ENCODE results near the gene ADARB2.
"Not testable (repeated sequence)": the region's sequence is repeated elsewhere in the genome, so short reads cannot be mapped to it uniquely, and the experiment has no call there.

The ADARB2 gene

DNA sequence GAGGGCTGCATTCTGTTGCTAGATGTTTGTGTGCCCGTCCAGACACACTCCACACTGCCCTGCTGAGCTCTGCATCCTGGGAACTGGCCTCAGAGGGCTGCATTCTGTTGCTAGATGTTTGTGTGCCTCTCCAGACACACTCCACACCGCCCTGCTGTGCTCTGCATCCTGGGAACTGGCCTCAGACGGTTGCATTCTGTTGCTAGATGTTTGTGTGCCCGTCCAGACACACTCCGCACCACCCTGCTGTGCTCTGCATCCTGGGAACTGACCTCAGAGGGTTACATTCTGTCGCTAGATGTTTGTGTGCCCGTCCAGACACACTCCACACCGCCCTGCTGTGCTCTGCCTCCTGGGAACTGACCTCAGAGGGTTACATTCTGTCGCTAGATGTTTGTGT, 120.6 kb downstream of the ADARB2 start:
- not testable (repeated sequence) for DNase-seq (ENCODE audit: low read depth, low spot score)

- DNase-seq (ENCODE audit: low read depth, low spot score): no peak
Observed at GRCh38 chr10:1615186-1615954, 122.0 kb downstream of the ADARB2 start.

GRCh38 chr10:1613511-1613910, 123.8 kb downstream of the ADARB2 start:
- DNase-seq (ENCODE audit: low read depth, low spot score): no peak

GRCh38 chr10:1612908-1613307, 124.4 kb downstream of the ADARB2 start:
- DNase-seq (ENCODE audit: low read depth, low spot score): no peak

- DNase-seq (ENCODE audit: low read depth, low spot score): no peak
Observed at GRCh38 chr10:1611936-1612550, 125.3 kb downstream of the ADARB2 start.

GRCh38 chr10:1610986-1611770, 126.1 kb downstream of the ADARB2 start:
- DNase-seq (ENCODE audit: low read depth, low spot score): no peak

DNA sequence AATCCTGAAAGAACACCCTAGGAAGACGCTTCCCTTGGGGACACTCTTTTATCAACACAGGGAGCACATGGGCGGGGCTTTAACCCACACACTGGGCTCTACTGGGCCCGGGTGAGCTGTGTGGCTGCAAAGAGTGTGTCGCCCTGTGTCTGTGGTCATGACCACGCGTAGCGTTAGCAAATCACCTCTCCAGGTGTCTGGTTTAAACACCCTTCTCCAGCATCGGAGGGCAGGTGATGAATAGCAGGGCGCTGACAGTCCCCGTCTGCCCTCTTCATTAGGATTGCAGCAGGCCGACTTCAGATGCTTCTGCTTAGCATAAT, 127.7 kb downstream of the ADARB2 start:
- no peak for DNase-seq (ENCODE audit: low read depth, low spot score)

GRCh38 chr10:1608851-1609647, 128.3 kb downstream of the ADARB2 start:
- DNase-seq (ENCODE audit: low read depth, low spot score): no peak

- no peak for DNase-seq (ENCODE audit: low read depth, low spot score)
Observed at GRCh38 chr10:1608408-1608807, 128.9 kb downstream of the ADARB2 start.

- no peak for DNase-seq (ENCODE audit: low read depth, low spot score)
Observed at GRCh38 chr10:1607466-1607865, 129.9 kb downstream of the ADARB2 start.

- no peak for DNase-seq (ENCODE audit: low read depth, low spot score)
Observed at GRCh38 chr10:1605999-1606940, 131.1 kb downstream of the ADARB2 start.

DNA sequence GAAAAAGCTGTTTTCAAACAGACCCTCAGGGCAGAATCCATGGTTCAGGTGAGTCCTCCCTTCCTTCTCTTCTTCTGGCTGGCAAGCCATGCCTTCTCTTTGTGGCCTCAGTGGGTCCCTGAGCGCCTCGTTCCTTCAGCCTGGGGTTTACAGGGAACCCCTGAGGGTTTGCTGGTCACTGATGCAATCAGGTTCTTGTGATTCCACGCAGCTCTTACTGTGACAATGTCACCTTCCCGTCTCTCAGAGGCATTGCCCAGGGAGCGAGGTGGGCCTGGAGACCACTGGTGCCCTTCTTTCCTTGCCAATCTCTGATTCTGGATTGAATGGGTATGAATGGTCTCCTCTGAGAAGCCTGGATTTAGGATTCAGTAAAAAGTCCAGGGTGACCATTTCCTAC, 132.2 kb downstream of the ADARB2 start:
- DNase-seq (ENCODE audit: low read depth, low spot score): no peak

GRCh38 chr10:1604246-1604645, 133.1 kb downstream of the ADARB2 start:
- DNase-seq (ENCODE audit: low read depth, low spot score): no peak

DNA sequence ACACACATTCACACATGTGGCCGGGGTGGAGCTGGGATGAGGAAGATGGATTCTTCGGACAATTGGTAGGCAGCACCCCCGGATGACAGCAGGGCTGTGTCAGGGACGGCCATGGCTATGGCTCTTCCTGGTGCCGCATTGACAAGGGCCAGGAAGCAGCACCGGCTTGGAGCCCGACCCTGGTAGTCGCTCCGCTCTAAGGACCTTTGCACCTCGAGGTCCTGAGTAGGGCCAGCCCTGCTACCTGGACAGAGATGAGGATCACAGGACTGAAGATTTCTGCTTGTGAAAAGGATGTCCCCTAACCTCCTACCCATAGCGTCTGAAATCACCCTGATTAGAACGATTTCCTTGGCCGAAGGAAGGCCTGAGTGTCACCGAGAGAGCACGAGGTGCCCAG, 134.1 kb downstream of the ADARB2 start:
- no peak for DNase-seq (ENCODE audit: low read depth, low spot score)

- no peak for DNase-seq (ENCODE audit: low read depth, low spot score)
Observed at GRCh38 chr10:1602037-1602484, 135.3 kb downstream of the ADARB2 start.

DNA sequence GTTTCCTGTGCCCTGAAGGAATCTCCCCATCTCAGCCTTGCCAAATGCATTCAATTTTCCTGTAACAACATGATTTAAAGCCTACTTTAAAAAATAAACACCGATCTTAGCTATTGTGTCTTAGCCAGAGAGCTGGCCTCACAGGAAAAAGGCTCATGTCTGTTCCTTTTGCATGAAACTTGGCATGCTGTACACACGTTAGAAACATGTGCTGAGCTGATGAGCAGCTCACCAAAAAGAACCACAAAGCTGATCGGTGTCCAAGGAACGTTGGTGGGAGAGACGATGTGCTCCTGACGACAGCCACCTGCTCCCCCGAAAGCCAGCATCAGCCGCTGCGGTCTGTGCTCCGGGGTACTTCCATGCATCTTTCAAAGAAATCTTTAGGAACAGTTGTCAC, 135.9 kb downstream of the ADARB2 start:
- DNase-seq (ENCODE audit: low read depth, low spot score): no peak

- no peak for DNase-seq (ENCODE audit: low read depth, low spot score)
Observed at GRCh38 chr10:1600861-1601260, 136.5 kb downstream of the ADARB2 start.

DNA sequence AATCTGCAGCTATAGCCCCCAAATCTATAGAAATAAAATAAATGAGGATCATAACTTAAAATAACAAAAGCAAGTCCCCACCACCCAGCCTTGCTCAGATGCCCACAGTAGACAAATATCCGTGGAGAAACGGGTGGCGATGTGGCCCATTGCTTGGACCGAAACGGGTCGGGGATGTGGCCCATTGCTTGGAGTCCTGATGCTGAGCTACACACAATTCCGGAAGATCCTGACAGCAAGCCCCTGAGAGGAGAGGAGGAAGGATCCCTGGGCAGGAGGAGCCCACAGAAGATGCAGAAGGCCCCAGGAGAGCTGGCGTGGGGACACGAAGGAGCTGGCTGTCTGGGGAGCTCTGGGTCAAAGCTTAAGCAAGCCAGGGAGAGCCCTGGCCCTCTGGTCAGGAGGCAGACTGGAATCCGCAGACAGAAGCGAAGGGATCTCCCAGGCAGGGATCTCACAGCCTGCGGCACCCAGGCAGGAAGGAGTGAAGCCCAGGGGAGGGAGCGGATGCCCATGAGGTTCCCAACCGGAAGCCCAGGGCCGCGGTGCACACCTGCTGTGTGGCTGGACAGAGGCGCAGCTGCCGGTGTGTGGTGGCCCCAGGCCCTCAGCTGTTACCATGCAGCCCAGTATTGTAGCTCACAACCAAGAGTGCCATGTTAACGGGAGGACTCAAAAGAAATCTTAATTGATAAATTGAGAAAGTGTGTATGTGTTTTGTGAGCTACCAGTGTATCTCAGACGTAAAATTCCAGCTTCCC, 138.8 kb downstream of the ADARB2 start:
- no peak for DNase-seq (ENCODE audit: low read depth, low spot score)

GRCh38 chr10:1597370-1598146, 139.8 kb downstream of the ADARB2 start:
- no peak for DNase-seq (ENCODE audit: low read depth, low spot score)

Measured in smooth muscle cell of the brain vasculature (primary cell).